Kidney (tissue), 14 donors: ENCODE results near the gene SLC41A3. TPM values are rescaled to one million over a fixed set of nuclear protein-coding genes. Genes with fewer than 3 reads are reported as not detected.

Source experiments
- DNase-seq, 5 donors: peaks; one replicate each; pipeline ENCODE4 v3.0.0-alpha.2; 2013 to 2020
- FAIRE-seq: peaks from 2 replicates; lab custom pipeline; 2012; peaks lifted over from hg19 to GRCh38; lab: Jason Lieb, UNC
- H3K27ac ChIP-seq, 2 donors: one replicate each; pipeline ENCODE4 v1.7.0; 2013; ENCODE audit warnings: low read depth in 2 of 2, low read length in 2 of 2, inconsistent platforms in 1 of 2
- H3K27me3 ChIP-seq: one replicate; pipeline ENCODE4 v1.7.1; 2013; ENCODE audit warnings: low read length, inconsistent platforms; ENCODE audit not compliant: control insufficient read depth, insufficient read depth
- H3K36me3 ChIP-seq, 3 donors: one replicate each; pipeline versions ENCODE4 v1.7.0 to v1.7.1; 2013; ENCODE audit warnings: low read length in 3 of 3, control low read depth in 1 of 3, inconsistent platforms in 1 of 3; ENCODE audit not compliant: insufficient read depth in 3 of 3, control insufficient read depth in 2 of 3
- H3K4me1 ChIP-seq, 3 donors: one replicate each; pipeline versions ENCODE4 v1.7.0 to v1.7.1; 2013; ENCODE audit warnings: low read length in 3 of 3, inconsistent platforms in 1 of 3, low read depth in 1 of 3; ENCODE audit not compliant: control insufficient read depth in 2 of 3, insufficient read depth in 2 of 3
- H3K4me3 ChIP-seq, 3 donors: one replicate each; pipeline versions ENCODE4 v1.7.0 to v1.8.1; 2013; ENCODE audit warnings: low read length in 3 of 3, control low read depth in 1 of 3, inconsistent platforms in 1 of 3
- H3K9ac ChIP-seq, 3 donors: one replicate each; pipeline versions ENCODE4 v1.7.0 to v1.7.1; 2013; ENCODE audit warnings: low read length in 3 of 3, control low read depth in 1 of 3, inconsistent platforms in 1 of 3
- H3K9me3 ChIP-seq, 3 donors: one replicate each; pipeline versions ENCODE4 v1.7.0 to v1.7.1; 2013; ENCODE audit warnings: low read length in 3 of 3, control low read depth in 1 of 3, inconsistent platforms in 1 of 3; ENCODE audit not compliant: control insufficient read depth in 2 of 3, insufficient read depth in 1 of 3
- CTCF ChIP-seq: IDR thresholded peaks from 3 replicates; pipeline ENCODE4 v1.5.1; 2012; ENCODE audit warnings: mild to moderate bottlenecking, moderate library complexity, borderline replicate concordance; ENCODE audit not compliant: insufficient read depth; ENCODE audit errors: extremely low read depth
- intact Hi-C: fragments of 100-400 bp; cut with DNase I; formaldehyde crosslinking; loops from one replicate; pipeline ENCODE4 v1.11.1; 2022
- polyA plus RNA-seq: library from polyadenylated mRNA; stranded (reverse); fragments of 350-450 nt; fragmentation: Illumina TruSeq; extraction: RNeasy Lipid Tissue Mini Kit (QIAGEN cat#74804); gene quantifications from one replicate; pipeline ENCODE4 v1.2.3, GENCODE V29; 2014; ENCODE audit warnings: low read depth, low replicate concordance; ENCODE audit not compliant: insufficient read depth
- total RNA-seq: library from RNA; stranded (reverse); fragmentation: NEBNext Ultra II Directional; extraction: Animal tissue kit (Norgen Biotek cat#: 25700); gene quantifications from one replicate; pipeline ENCODE4 v1.2.1, GENCODE V29; 2021
- donor health status: control.
- donor health status: control.
- donor health status: control.
- donor health status: control.
- donor health status: control.
- donor health status: DM: yes; HTN: yes; CAD: no.
- donor health status: Normal renal cell carcinoma (clear cell type).

The SLC41A3 gene
- total and polyA plus RNA-seq, 2 donors from 2014 or later, result 31.6 to 74.3 TPM

GRCh38 chr3:126009181-126009580, 74.7 kb downstream of the SLC41A3 start:
- no peaks in the 10 kb centered on the region for H3K27me3 ChIP-seq
- no peak overlapping the region for H3K4me3 ChIP-seq
- H3K9me3 ChIP-seq, result no peaks in the 10 kb centered on the region
- peaks cover 6 to 11% (median 6%) of the 10 kb centered on the region in 3 donors for H3K36me3 ChIP-seq
- H3K4me1 ChIP-seq, result no peaks in the 10 kb centered on the region
- intact Hi-C loops, result no loop called here
- TF ChIP-seq CTCF, result no peak
- H3K27ac ChIP-seq, result no peak overlapping the region
- no peak overlapping the region for H3K9ac ChIP-seq
- FAIRE-seq, result no peak
- DNase-seq, result no peak

GRCh38 chr3:126008219-126008618, 75.7 kb downstream of the SLC41A3 start:
- intact Hi-C loops, result no loop called here
- no peak for FAIRE-seq
- Histone ChIP-seq H3K27ac (no peak overlapping the region), H3K4me3 (no peak overlapping the region), H3K27me3 (no peaks in the 10 kb centered on the region), H3K9ac (no peak overlapping the region), H3K4me1 (no peaks in the 10 kb centered on the region), H3K36me3 (peaks cover 6 to 8% (median 6%) of the 10 kb centered on the region in 3 donors), H3K9me3 (no peaks in the 10 kb centered on the region)
- peak in 1 of 5 donors; percentile 3 for DNase-seq
- TF ChIP-seq CTCF, result no peak

GRCh38 chr3:126005951-126006350, 78.0 kb downstream of the SLC41A3 start:
- H3K36me3 ChIP-seq, result peaks cover 6 to 8% (median 6%) of the 10 kb centered on the region in 3 donors
- no peak for FAIRE-seq
- H3K9me3 ChIP-seq, result no peaks in the 10 kb centered on the region
- no peaks in the 10 kb centered on the region for H3K27me3 ChIP-seq
- no peak overlapping the region for H3K4me3 ChIP-seq
- H3K4me1 ChIP-seq, result no peaks in the 10 kb centered on the region
- intact Hi-C loops, result no loop called here
- H3K9ac ChIP-seq, result no peak overlapping the region
- no peak for TF ChIP-seq CTCF
- DNase-seq, result no peak
- no peak overlapping the region for H3K27ac ChIP-seq

GRCh38 chr3:126004692-126005091, 79.2 kb downstream of the SLC41A3 start:
- Histone ChIP-seq H3K4me3 (no peak overlapping the region), H3K27me3 (no peaks in the 10 kb centered on the region), H3K27ac (no peak overlapping the region), H3K36me3 (peaks cover 6 to 8% (median 6%) of the 10 kb centered on the region in 3 donors), H3K4me1 (no peaks in the 10 kb centered on the region), H3K9ac (no peak overlapping the region), H3K9me3 (no peaks in the 10 kb centered on the region)
- FAIRE-seq (no peak), DNase-seq (no peak)
- intact Hi-C loops, result no loop called here
- TF ChIP-seq CTCF, result no peak
